NCI-H2081 (cell line): ENCODE data around the gene CLEC12A.
"Not testable (repeated sequence)": the region's sequence is repeated elsewhere in the genome, so short reads cannot be mapped to it uniquely, and the experiment has no call there.

Experiments
- DNase-seq, 2 experiments: peaks; one replicate each; lab custom pipeline; 2025; lab: John Stamatoyannopoulos, UW

The CLEC12A gene

GRCh38 chr12:9971181-9971580 lies at the start of gene CLEC12A:
CLEC12A (plus strand) TSS chr12:9971409; CDS start chr12:9971597, 188 bp downstream.
- no peak for DNase-seq

GRCh38 chr12:9922429-9922828 lies 48.8 kb upstream of the CLEC12A start:
- no peak for DNase-seq

GRCh38 chr12:9925705-9926393 lies 45.4 kb upstream of the CLEC12A start:
- peak in 1 of 2 experiments; percentile 11 for DNase-seq

- no peak for DNase-seq
Observed at GRCh38 chr12:9926876-9927275, 44.3 kb upstream of the CLEC12A start.

- no peak for DNase-seq
Observed at GRCh38 chr12:9928607-9929006, 42.6 kb upstream of the CLEC12A start.

GRCh38 chr12:9931245-9931644 lies 40.0 kb upstream of the CLEC12A start:
- DNase-seq: no peak

- no peak for DNase-seq
Observed at GRCh38 chr12:9932270-9932669, 38.9 kb upstream of the CLEC12A start, which contains the start of gene CLEC2A. CLEC2A (minus strand) TSS chr12:9932370; CDS start chr12:9932329, 41 bp downstream.

GRCh38 chr12:9933958-9934357 lies 37.3 kb upstream of the CLEC12A start:
- DNase-seq: no peak

- no peak for DNase-seq
Observed at GRCh38 chr12:9935026-9935425, 36.2 kb upstream of the CLEC12A start.

GRCh38 chr12:9936591-9936990 lies 34.6 kb upstream of the CLEC12A start:
- no peak for DNase-seq

- DNase-seq: no peak
Observed at GRCh38 chr12:9940375-9940774, 30.8 kb upstream of the CLEC12A start.

- no peak for DNase-seq
Observed at GRCh38 chr12:9941838-9942237, 29.4 kb upstream of the CLEC12A start.

GRCh38 chr12:9943240-9943639 lies 28.0 kb upstream of the CLEC12A start:
- no peak for DNase-seq

- no peak for DNase-seq
Observed at GRCh38 chr12:9944391-9944790, 26.8 kb upstream of the CLEC12A start.

GRCh38 chr12:9947674-9948073 lies 23.5 kb upstream of the CLEC12A start:
- DNase-seq: no peak

- no peak for DNase-seq
Observed at GRCh38 chr12:9948606-9949296, 22.5 kb upstream of the CLEC12A start.

GRCh38 chr12:9951026-9951675 lies 20.1 kb upstream of the CLEC12A start:
- no peak for DNase-seq

- not testable (repeated sequence) for DNase-seq
Observed at GRCh38 chr12:9952954-9953729, 18.1 kb upstream of the CLEC12A start.

GRCh38 chr12:9957834-9958233 lies 13.4 kb upstream of the CLEC12A start:
- no peak for DNase-seq

GRCh38 chr12:9960590-9960989 lies 10.6 kb upstream of the CLEC12A start:
- DNase-seq: no peak

- DNase-seq: no peak
Observed at GRCh38 chr12:9961106-9961505, 10.1 kb upstream of the CLEC12A start.

- no peak for DNase-seq
Observed at GRCh38 chr12:9961901-9962300, 9.3 kb upstream of the CLEC12A start.
